ENCODE results near the gene LEF1. TPM values are rescaled to one million over a fixed set of nuclear protein-coding genes. Genes with fewer than 3 reads are reported as not detected.

Gene LEF1
- total and polyA plus RNA-seq, 11 donors: 0.08 to 3.0 (median 0.91) TPM; not detected in 1

- Histone ChIP-seq H3K9me3 (no peaks in the 10 kb centered on the region), H3K27me3 (peaks cover 0 to 3% (median 0%) of the 10 kb centered on the region in 9 donors), H3K4me1 (no peaks in the 10 kb centered on the region), H3K27ac (no peak overlapping the region), H3K4me3 (no peak overlapping the region), H3K36me3 (no peaks in the 10 kb centered on the region)
- no peak for DNase-seq
- intact Hi-C loops (cut with DNase I): no loop called here
- TF ChIP-seq, protein P1, sequence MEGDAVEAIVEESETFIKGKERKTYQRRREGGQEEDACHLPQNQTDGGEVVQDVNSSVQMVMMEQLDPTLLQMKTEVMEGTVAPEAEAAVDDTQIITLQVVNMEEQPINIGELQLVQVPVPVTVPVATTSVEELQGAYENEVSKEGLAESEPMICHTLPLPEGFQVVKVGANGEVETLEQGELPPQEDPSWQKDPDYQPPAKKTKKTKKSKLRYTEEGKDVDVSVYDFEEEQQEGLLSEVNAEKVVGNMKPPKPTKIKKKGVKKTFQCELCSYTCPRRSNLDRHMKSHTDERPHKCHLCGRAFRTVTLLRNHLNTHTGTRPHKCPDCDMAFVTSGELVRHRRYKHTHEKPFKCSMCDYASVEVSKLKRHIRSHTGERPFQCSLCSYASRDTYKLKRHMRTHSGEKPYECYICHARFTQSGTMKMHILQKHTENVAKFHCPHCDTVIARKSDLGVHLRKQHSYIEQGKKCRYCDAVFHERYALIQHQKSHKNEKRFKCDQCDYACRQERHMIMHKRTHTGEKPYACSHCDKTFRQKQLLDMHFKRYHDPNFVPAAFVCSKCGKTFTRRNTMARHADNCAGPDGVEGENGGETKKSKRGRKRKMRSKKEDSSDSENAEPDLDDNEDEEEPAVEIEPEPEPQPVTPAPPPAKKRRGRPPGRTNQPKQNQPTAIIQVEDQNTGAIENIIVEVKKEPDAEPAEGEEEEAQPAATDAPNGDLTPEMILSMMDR (IDR thresholded peaks at IDR 0.05): no peak
- no peak for TF ChIP-seq POLR2A (IDR thresholded peaks at IDR 0.05)
- ATAC-seq: no peak
- 81 to 93% (median 86%) methylated on average over 2 of the region's 2 CpGs for WGBS, 4 donors
Observed at GRCh38 chr4:108094131-108094530, 74.6 kb downstream of the LEF1 start.

- WGBS, 4 donors: 93 to 96% (median 94%) methylated on average over 2 of the region's 2 CpGs
Observed at GRCh38 chr4:108092288-108092687, 76.4 kb downstream of the LEF1 start.

GRCh38 chr4:108087293-108087967 lies 81.3 kb downstream of the LEF1 start:
- DNase-seq: no peak
- 77 to 83% (median 81%) methylated on average over 6 of the region's 6 CpGs for WGBS, 4 donors
- no peaks in the 10 kb centered on the region for H3K4me1 ChIP-seq
- ATAC-seq: no peak
- intact Hi-C loops (cut with DNase I): no loop called here
- TF ChIP-seq POLR2A (IDR thresholded peaks at IDR 0.05): no peak
- TF ChIP-seq, protein P1 (IDR thresholded peaks at IDR 0.05): no peak
- no peak overlapping the region for H3K27ac ChIP-seq
- no peaks in the 10 kb centered on the region for H3K27me3 ChIP-seq
- H3K4me3 ChIP-seq: no peak overlapping the region
- no peaks in the 10 kb centered on the region for H3K9me3 ChIP-seq
- H3K36me3 ChIP-seq: no peaks in the 10 kb centered on the region

More at GRCh38 chr4:108092288-108092687, 76.4 kb downstream of the LEF1 start:
- ATAC-seq (no peak), DNase-seq (no peak)
- Histone ChIP-seq H3K27me3 (no peaks in the 10 kb centered on the region), H3K36me3 (no peaks in the 10 kb centered on the region), H3K9me3 (no peaks in the 10 kb centered on the region), H3K4me1 (no peaks in the 10 kb centered on the region), H3K4me3 (no peak overlapping the region), H3K27ac (no peak overlapping the region)
- intact Hi-C loops (cut with DNase I): no loop called here
- no peak for TF ChIP-seq POLR2A (IDR thresholded peaks at IDR 0.05)
- TF ChIP-seq, protein P1 (IDR thresholded peaks at IDR 0.05): no peak

GRCh38 chr4:108081256-108081655 lies 87.5 kb downstream of the LEF1 start:
- no peak for DNase-seq
- WGBS, 4 donors: 88 to 94% (median 90%) methylated on average over 16 of the region's 16 CpGs
- H3K4me3 ChIP-seq: no peak overlapping the region
- TF ChIP-seq, protein P1 (IDR thresholded peaks at IDR 0.05): no peak
- no peak for TF ChIP-seq POLR2A (IDR thresholded peaks at IDR 0.05)
- H3K27me3 ChIP-seq: peaks cover 0 to 2% (median 0%) of the 10 kb centered on the region in 9 donors
- intact Hi-C loops (cut with DNase I): no loop called here
- H3K4me1 ChIP-seq: no peaks in the 10 kb centered on the region
- no peaks in the 10 kb centered on the region for H3K9me3 ChIP-seq
- no peaks in the 10 kb centered on the region for H3K36me3 ChIP-seq
- no peak overlapping the region for H3K27ac ChIP-seq
- no peak for ATAC-seq

Data from heart left ventricle (tissue), 16 donors.